ENCODE results near the gene GJB4. TPM values are rescaled to one million over a fixed set of nuclear protein-coding genes. Genes with fewer than 3 reads are reported as not detected.

GJB4 gene
- total and polyA plus RNA-seq, 7 donors = not detected

GRCh38 chr1:34779005-34779404, 19.5 kb downstream of the GJB4 start:
- H3K36me3 ChIP-seq (ENCODE audit: insufficient read depth in 1 of 2, low read depth in 1 of 2) = no peaks in the 10 kb centered on the region
- no peaks in the 10 kb centered on the region for H3K4me1 ChIP-seq
- no peaks in the 10 kb centered on the region for H3K9me3 ChIP-seq
- H3K27ac ChIP-seq = no peak overlapping the region
- H3K4me3 ChIP-seq = no peak overlapping the region
- DNase-seq = no peak
- H3K27me3 ChIP-seq (ENCODE audit: insufficient read depth in 3 of 3, low read length in 2 of 3) = peaks cover 0 to 60% (median 19%) of the 10 kb centered on the region in 3 donors
- WGBS, 3 donors = 72 to 85% (median 83%) methylated on average over 5 of the region's 5 CpGs
- intact Hi-C loops (cut with DNase I) = no loop called here
- ATAC-seq = no peak
- no peak for TF ChIP-seq CTCF (IDR thresholded peaks at IDR 0.05)

GRCh38 chr1:34779526-34779925, 20.0 kb downstream of the GJB4 start:
- 69 to 73% (median 70%) methylated on average over 5 of the region's 5 CpGs for WGBS, 3 donors
- peak in 1 of 2 donors; percentile 6 for DNase-seq
- TF ChIP-seq CTCF (IDR thresholded peaks at IDR 0.05) = no peak
- intact Hi-C loops (cut with DNase I) = no loop called here
- Histone ChIP-seq H3K27me3 (ENCODE audit: insufficient read depth in 3 of 3, low read length in 2 of 3) (peaks cover 0 to 60% (median 19%) of the 10 kb centered on the region in 3 donors), H3K27ac (no peak overlapping the region), H3K4me1 (no peaks in the 10 kb centered on the region), H3K9me3 (no peaks in the 10 kb centered on the region), H3K36me3 (ENCODE audit: insufficient read depth in 1 of 2, low read depth in 1 of 2) (no peaks in the 10 kb centered on the region), H3K4me3 (no peak overlapping the region)
- ATAC-seq = no peak

GRCh38 chr1:34779962-34780361, 20.4 kb downstream of the GJB4 start:
- TF ChIP-seq CTCF (IDR thresholded peaks at IDR 0.05) = no peak
- H3K4me3 ChIP-seq = no peak overlapping the region
- ATAC-seq (no peak), DNase-seq (peak in 1 of 2 donors; percentile 14)
- intact Hi-C loops (cut with DNase I) = no loop called here
- H3K27ac ChIP-seq = no peak overlapping the region
- H3K9me3 ChIP-seq = no peaks in the 10 kb centered on the region
- H3K36me3 ChIP-seq (ENCODE audit: insufficient read depth in 1 of 2, low read depth in 1 of 2) = no peaks in the 10 kb centered on the region
- WGBS, 3 donors = 83 to 90% (median 89%) methylated on average over 5 of the region's 5 CpGs
- no peaks in the 10 kb centered on the region for H3K4me1 ChIP-seq
- peaks cover 0 to 60% (median 16%) of the 10 kb centered on the region in 3 donors for H3K27me3 ChIP-seq (ENCODE audit: insufficient read depth in 3 of 3, low read length in 2 of 3)

GRCh38 chr1:34780528-34780927, 21.0 kb downstream of the GJB4 start:
- Histone ChIP-seq H3K27me3 (ENCODE audit: insufficient read depth in 3 of 3, low read length in 2 of 3) (peaks cover 0 to 60% (median 16%) of the 10 kb centered on the region in 3 donors), H3K36me3 (ENCODE audit: insufficient read depth in 1 of 2, low read depth in 1 of 2) (no peaks in the 10 kb centered on the region)

More at GRCh38 chr1:34780528-34780927, 21.0 kb downstream of the GJB4 start:
- TF ChIP-seq CTCF (IDR thresholded peaks at IDR 0.05) = no peak
- Histone ChIP-seq H3K4me1 (no peaks in the 10 kb centered on the region), H3K4me3 (no peak overlapping the region), H3K9me3 (no peaks in the 10 kb centered on the region), H3K27ac (no peak overlapping the region)
- intact Hi-C loops (cut with DNase I) = no loop called here
- peak in 1 of 2 donors; percentile 4 for DNase-seq
- whole genome bisulfite sequencing, 3 donors = 70 to 81% (median 74%) methylated on average over 2 of the region's 2 CpGs
- ATAC-seq = no peak
